NCI-H2081 treated with DMSO at 0.1 percent for 48 hours (cell line): ENCODE measurements around the gene EXOC2.
"Not testable (repeated sequence)": the region's sequence is repeated elsewhere in the genome, so short reads cannot be mapped to it uniquely, and the experiment has no call there.

Experiments
- DNase-seq: peaks from one replicate; lab custom pipeline; 2025; lab: John Stamatoyannopoulos, UW

The EXOC2 gene

DNA sequence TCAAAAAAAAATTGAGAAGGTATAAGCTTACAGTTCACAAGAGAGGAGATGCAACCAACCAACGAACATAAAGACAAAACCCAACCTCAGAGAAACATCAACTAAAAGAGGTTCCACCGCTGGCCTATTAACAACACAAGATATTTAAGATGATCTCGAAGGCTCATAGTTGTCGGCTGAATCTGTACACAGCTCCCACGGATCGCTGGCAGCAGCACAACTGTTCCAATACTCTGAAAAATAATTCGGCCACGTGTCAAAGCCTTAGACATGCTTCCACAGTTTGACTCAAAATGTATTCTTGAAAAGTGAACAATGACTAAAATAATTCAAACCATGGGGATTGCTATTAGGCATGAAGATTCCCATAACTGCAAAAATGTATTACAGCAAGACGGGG lies 13.7 kb downstream of the EXOC2 start:
- DNase-seq: no peak

DNA sequence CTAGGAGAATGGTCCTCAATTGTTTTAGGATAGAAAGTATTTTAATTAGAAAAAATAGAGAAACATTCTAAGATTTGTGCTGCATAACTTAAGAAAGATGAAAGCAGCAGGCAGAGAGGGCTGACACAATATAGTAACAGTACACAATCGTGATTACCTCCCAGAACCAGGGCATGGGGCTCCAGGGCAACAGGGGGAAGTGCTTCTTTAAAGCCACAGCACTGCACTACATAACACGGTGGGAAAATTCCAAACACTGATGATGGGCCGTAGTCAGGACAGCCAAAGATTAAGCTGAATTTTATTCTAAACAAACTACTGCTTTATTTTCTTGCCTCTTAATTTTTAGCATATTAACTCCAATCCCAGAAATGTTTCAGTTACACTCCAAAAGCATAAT lies 14.4 kb downstream of the EXOC2 start:
- DNase-seq: no peak

DNA sequence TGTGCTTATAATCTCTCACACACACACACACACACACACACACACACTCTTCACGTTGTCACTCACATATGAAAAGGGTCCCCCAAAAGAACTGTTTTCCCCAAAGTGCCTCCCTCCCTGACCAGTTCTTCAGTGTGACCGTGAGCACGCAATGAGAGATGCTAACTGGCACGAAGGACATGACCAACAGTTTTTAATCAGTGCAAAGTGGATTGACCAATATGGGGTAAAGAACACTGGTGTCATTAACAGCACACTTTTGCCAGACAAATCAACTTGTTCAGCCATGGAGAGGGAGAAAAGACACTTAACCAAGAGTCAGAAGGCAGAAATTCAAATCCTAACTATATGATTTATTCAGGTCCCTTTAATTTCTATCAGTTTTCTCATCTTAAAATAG lies 15.0 kb downstream of the EXOC2 start:
- DNase-seq: no peak

DNA sequence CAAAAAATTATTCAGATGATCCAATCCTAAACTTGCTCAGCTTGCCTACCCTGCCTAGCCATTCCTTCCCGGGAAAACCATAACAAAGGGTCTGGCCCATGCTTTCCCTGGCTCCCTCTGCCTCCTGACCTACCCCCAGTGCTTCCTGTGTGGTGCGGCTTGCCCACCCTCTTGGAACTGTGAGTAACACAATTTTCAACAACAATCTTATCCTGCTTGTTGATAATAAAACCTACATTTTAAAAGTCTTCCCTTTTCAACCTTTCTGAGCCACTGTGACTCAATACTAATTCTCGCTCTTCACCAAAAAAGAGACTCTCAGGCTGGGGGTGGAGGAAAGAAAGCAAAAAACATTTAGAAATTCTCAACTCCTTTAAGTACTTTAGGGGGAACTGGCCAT lies 18.0 kb downstream of the EXOC2 start:
- no peak for DNase-seq

DNA sequence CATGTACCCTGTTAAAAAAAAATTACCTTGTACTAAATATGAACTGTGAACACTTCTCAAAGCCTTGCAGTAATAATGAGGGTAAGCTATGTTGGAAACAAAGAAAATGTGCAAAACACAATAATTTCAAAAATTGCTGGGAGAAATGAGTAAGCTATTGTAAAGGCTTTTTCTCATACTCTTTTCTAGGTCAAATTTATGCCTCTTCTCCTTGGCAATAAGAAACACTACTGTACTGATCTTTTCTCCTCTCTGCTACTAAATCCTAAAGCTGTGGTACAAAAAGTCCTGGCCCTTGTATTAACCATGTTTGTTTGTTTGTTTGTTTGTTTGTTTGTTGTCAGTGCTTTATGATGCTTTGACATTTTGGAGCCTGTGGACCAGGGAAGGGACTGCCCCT lies 18.5 kb downstream of the EXOC2 start:
- no peak for DNase-seq

DNA sequence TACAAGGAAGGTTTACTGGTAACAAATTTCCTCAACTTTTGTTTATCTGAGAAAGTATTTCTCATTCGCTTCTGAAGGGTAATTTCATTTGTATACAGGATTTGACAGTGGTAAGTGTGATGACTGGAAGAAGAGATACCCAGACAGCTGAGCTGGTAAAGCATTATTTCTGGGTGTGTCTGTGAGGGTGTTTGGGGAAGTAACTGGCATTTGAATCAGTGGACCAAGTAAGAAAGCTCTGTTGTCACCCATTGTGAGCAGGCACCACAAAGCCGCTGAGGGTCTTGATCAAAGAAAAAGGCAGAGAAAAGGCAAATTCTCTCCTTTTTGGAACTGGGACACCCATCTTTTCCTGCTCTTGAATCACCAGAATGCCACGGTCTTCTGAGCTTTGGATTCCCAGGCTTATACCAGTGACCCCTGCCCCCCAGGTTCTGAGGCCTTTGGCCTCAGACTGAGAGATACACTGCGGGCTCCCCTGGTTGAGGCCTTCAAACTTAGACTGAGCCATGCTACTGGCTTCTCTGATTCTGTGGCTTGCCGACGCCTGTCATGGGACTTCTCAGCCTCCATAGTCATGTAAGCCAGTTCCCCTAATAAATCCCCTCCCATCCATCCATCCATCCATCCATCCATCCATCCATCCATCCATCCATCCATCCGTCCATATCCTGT lies 25.5 kb downstream of the EXOC2 start:
- DNase-seq: no peak

DNA sequence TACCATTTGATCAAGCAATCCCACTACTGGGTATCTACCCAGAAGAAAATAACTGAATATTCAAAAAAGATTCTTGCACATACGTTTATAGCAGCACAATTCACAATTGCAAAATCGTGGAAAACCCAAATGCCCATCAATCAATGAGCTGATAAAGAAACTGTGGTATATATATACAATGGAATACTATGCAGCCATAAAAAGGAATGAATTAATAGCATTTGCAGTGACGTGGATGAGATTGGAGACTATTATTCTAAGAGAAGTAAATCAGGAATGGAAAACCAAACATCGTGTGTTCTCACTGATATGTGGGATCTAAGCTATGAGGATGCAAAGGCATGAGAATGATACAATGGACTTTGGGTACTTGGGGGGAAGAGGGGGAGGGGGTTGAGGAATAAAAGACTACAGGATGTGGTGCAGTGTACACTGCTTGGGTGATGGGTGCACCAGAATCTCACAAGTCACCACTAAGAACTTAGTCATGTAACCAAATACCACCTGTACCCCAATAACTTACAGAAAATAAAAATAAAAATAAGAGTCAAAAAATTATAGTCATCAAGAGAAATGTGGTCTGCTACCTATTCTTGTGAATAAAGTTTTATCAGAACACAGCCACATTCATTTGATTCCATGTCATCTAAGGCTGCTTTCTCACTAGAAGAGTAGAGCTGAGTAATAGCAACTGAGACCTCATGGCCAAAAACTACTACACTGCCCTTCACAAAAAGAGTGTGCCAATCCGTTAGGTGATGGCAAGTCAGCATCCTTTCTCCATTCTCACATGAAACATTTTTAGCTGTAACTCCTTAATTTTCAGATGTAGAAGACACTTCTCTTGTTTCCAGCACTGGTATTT lies 27.3 kb downstream of the EXOC2 start:
- no peak for DNase-seq

DNA sequence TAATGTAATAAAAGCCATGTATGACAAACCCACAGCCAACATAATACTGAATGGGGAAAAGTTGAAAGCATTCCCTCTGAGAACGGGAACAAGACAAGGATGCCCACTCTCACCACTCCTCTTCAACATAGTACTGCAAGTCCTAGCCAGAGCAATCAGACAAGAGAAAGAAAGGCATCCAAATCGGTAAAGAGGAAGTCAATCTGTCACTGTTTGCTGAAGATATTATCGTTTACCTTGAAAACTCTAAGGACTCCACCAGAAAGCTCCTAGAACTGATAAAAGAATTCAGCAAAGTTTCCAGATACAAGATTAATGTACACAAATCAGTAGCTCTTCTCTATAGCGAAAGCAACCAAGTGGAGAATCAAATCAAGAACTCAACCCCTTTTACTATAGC lies 29.2 kb downstream of the EXOC2 start:
- not testable (repeated sequence) for DNase-seq

DNA sequence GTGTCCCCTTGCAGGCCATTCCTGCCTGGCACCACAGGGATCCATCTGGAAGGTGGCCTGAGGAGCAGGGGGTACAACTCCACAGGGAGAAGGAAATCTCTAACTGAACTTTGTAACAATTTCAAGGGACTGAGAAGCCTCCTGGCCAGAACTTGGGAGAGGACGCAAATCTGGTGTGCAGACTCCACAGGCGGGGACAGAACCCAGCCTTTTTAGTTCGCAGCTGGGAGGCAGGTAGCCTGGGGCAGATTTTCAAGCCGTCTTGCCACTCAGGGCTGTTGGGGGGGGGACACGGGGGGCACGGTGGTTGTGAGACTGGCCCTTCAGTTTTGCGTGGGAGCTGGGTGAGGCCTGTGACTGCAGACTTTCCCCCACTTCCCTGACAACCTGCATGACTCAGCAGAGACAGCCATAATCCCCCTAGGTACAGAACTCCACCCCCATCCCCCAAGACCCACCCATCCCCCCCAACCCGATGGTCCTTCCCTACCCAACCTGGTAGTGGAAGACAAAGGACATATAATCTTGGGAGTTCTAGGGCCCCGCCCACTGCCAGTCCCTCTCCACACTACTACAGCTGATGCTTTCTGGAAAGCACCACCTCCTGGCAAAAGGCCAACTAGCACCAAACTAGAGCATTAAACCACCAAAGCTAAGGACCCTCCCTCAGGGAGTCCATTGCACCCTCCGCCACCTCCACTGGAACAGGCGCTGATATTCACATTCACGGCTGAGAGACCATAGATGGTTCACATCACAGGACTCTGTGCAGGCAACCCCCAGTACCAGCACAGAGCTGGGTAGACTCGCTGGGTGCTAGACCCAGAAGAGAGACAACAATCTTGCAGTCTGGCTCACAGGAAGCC lies 33.0 kb downstream of the EXOC2 start:
- DNase-seq: no peak

DNA sequence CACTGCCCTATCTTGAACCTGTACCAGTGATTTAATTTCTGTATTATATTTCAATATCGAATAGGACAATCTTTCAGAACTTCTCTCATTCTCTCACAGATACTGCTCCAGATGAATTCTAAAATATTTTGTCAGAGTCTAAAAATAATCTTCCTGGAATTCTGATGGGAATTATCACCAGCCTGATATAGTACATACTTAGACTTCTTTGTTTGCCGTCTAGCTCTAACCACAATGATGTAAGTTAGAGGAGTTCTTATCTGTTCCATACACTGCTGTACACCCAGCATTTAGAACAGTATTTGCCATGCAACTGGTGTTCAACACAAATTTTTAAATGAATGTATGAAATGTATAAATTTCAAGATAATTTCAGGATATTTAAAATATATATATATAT lies 34.7 kb downstream of the EXOC2 start:
- DNase-seq: no peak

DNA sequence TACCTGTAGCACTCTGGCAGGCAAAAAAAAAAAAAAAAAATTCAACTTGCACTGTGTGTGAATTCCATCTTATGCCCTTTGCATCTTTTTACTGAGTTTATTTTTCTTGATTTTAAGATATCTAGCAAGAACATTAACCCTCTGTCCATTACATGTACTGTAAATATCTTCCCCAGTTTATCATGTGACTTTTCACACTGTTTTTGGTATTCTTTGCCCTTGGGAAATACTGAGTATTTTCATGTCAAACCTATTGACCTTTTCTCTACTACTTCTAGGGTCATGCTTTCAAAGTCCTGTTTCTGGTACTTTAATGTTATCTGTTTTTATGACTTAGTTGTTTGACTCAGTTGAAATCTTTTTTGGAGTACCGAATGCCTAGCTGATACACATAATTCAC lies 35.2 kb downstream of the EXOC2 start:
- DNase-seq: no peak

DNA sequence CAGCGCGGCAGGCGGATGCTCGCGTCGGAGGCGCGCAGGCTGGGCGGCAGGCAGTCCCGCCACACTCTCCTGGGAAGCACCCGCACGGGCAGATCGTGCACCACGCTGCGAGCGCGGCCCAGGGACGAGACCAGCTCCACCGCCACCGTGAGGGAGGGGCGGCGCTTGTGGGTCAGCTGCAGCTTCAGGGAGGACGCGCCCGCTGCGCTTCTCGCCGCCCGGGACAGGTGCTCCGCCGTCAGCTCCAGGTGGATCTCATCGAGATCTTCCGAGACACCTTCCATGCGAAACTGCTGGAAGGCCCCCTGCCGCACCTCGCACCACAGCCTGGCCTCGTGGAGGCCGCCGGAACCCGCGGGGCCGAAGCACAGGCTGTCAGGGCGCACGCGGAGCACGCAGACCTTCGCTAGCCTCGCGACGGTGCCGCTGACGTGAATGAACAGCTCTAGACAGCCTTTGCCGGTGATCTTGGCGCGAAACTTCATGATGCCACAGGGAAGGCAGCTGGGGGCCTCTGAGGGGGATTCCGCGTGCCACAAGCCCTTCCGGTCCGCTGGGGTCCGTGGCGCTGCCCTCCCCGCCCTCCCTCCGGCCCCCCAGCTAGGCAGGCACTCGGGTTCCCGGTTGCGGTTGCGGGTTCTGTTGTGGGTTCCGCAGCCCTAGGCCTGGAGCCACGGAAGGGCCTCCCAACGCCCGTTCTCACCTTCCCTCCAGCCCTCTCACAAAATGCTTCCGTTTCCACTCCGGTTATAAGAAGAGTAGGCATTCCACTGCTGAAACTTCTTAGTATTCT lies 36.3 kb downstream of the EXOC2 start, which contains the start of gene HUS1B:
Gene HUS1B (minus strand): TSS at position 641 of the 793 bp plus-strand sequence. CDS start 156 bp downstream, at position 485.
- no peak for DNase-seq

DNA sequence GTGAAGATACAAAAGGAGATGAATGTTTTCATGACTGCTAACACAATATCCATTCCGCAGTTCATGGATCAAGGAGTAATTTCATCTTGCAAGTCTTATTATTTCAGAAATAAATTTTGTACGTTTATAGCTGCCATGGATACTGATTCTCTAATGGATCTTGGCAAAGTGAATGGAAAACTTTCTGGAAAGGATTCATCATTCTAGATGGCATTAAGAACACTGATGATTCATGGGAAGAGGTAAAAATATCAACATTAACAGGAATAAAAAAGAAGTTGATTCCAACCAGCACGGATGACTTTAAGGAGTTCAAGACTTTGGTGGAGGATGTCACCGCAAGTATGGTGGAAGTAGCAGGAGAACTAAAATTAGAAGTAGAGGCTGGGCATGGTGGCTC lies 38.8 kb downstream of the EXOC2 start:
- no peak for DNase-seq

DNA sequence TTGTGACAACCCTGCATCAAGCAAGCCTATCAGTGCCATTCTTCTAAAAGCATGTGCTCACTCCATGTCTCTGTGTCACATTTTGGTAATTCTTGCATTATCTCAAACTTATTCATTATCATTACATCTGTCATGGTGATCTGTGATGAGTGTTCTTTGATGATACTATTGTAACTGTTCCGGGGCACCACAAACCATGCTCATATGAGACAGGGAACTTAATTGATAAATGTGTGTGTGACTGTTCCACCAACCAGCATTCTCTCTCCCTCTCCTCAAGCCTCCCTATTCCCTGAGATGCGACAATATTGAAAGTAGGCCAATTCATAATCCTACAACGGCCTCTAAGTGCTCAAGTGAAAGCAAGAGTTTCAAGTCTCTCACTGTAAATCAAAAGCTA lies 40.1 kb downstream of the EXOC2 start:
- DNase-seq: no peak

DNA sequence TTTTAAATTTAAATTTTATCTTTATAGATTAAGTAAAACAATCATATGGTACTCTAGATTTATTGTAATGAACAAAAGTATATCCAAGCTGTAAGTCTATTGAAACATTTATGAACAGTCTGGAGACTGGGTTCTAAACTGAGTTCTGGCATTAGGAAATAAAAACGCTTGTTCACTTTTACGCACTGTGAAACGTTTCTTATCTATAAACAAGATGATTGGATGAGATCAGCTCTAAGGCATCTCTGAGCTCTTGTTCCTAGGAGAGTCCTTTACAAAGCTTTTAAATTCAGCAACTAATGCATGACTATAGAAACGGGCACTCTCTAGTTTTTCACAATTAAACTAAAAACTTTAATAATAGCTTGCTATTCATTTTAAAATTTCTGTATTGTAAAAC lies 42.8 kb downstream of the EXOC2 start:
- no peak for DNase-seq

DNA sequence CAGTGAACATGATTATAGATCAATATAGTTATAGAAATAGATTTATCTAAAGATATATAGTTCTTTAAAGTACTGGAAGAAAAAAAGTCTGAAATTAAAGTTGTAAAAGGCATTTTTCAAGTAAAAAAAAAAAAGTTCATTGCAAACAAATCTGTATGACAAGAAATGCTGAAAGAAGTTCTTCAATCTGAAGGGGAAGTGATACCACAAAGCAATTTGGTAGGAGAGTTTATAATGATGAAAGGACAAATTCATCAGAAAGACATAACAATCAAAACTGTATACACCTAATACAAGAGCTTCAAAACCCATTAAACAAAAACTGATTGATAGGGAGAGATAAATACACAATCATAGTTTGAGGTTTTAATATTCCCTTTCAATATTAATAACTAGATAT lies 50.1 kb downstream of the EXOC2 start:
- no peak for DNase-seq

DNA sequence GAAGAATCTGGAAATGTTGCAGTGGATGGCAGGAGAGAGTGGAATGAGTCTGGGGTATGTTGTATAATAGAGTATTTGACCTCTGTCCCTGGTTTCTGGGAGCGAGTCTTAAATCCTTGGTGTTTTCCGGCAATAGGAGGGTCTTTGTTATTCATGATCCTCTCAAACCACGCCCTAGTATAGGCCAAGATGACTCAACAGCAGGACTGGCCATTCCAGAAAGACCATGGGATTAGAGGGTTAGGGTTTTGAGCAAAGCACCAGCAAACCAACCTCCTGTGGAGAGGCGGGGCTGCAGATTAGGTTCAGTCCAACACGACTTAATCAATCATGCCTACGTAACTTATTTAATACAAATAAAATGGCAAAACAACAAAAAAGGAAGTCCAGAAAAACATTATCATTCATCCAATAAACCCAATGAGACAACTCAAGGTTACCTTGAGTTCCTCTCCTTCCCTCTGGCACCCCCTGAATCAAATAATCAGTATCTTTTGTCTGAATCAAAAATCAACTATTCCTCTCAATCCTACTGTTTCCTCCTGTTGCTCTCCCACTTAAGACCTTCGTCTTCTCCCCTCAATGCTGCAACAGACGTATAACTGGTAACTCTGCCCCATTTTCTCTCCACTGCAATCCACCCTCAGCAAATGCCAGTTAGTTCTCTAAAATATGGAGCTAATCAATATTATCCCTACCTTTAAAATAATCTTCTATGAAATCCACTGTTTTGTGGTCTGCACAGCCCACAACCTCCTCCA lies 51.5 kb downstream of the EXOC2 start:
- DNase-seq: no peak

DNA sequence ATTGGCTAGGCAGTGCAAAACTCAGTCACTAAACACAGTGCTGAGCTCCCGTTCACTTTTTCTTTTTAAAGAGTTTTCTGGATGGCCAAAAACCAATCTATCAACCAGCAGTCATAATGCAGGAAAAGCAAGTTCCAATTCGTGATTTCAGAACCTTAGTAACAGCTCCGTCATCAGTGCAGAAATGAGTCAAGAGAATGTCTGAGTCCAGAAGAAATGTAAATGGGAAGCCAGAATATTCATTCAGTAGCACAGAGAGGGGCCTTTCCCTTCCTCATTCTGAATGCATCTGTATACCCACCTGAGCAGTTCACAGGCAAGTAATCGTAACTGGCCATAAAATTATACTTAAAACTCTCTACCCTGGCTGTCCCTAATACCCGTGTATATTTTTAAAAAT lies 56.5 kb downstream of the EXOC2 start:
- no peak for DNase-seq

DNA sequence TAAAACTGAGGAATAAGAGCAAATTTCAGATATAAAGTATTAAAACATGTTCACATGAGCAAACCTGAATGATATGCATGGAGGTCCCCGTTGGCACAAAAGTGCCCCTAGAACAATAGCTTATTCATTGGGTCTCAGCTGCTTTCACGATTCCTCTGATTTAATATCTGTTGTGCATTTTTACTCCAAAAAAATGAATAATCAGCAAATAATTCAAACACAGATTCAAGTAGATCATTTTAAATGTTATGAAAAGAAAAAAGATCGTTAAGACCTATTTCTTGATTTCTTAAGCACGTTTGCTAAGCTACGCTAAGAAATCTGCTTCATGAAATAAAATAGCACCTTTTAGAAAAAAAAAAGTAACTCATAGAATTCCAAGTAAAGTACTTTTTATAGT lies 57.7 kb downstream of the EXOC2 start:
- no peak for DNase-seq

DNA sequence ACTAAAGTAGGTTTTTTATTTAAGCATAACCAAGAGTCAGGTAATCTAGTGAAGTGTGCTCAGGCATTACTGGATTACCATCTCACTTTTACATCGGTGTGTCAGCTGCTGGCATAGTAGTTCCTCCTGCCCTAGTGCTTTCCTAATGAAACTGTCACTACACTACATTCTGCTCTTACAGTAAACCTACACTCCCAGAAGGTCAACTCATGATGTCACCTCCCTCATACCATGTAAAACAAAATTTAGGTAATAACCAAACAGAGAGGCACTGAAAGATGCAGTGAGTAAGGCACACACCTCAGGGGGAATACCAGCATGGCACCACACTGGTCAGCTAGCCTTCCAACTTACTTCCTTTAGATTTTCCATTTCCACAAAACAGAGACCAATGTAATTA lies 59.3 kb downstream of the EXOC2 start:
- no peak for DNase-seq

DNA sequence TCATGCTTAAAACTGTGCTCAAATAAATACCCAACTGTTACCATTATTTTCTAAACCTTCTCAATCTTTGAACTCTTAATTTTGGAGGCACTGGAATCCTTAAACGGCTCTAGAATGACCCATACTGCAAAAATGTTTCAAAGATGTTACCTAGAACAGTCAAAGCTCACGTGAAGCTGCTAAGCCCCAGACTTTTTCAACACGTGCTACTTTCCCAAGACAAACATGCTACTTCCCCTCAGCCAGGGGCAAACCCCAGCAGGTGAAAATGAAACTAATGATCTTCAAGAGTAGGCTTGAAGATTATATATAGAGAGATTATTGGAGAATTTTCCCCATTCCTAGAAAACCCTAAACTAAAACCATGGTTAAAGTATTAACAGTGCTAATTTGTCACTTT lies 64.2 kb downstream of the EXOC2 start:
- DNase-seq: no peak
